Ovary (tissue), 9 donors: Measurements from ENCODE around the gene CCDC3. TPM values are rescaled to one million over a fixed set of nuclear protein-coding genes. Genes with fewer than 3 reads are reported as not detected.

Experiments
- DNase-seq, 5 donors: peaks; one replicate each; pipeline ENCODE4 v3.0.0-alpha.2; 2019 to 2020
- H3K27ac ChIP-seq, 2 donors: fragments of 200-600 bp; one replicate each; pipeline versions ENCODE4 v1.5.1 to v1.8.0; 2019 to 2022
- H3K27me3 ChIP-seq: fragments of 200-600 bp; one replicate; pipeline ENCODE4 v1.8.0; 2022
- H3K36me3 ChIP-seq: fragments of 200-600 bp; sonication (generic); one replicate; pipeline ENCODE4 v1.5.1; 2019
- H3K4me1 ChIP-seq: one replicate; pipeline ENCODE4 v1.8.1; 2013; ENCODE audit warnings: mild to moderate bottlenecking, moderate library complexity; ENCODE audit not compliant: insufficient read depth
- H3K4me3 ChIP-seq: fragments of 200-600 bp; sonication (generic); one replicate; pipeline ENCODE4 v1.5.1; 2017
- H3K9me3 ChIP-seq, 2 donors: fragments of 200-600 bp in 1 of 2; sonication (generic) in 1 of 2; one replicate each; pipeline versions ENCODE4 v1.5.1 to v1.8.1; 2013 to 2019; ENCODE audit warnings: mild to moderate bottlenecking in 1 of 2, moderate library complexity in 1 of 2
- CTCF ChIP-seq, 3 donors: fragments of 450-650 bp in 2 of 3; fragments of 200-600 bp in 1 of 3; IDR thresholded peaks; one replicate each; pipeline versions ENCODE4 v1.5.1 to v1.8.0; 2016 to 2022; ENCODE audit warnings: antibody characterized with exemption in 3 of 3, mild to moderate bottlenecking in 1 of 3
- EP300 ChIP-seq: sonication (generic); formaldehyde crosslinking; IDR thresholded peaks from one replicate; pipeline ENCODE4 v1.6.1; 2017; ENCODE audit warnings: antibody characterized with exemption
- POLR2A ChIP-seq: fragments of 450-650 bp; IDR thresholded peaks from one replicate; pipeline ENCODE4 v1.6.1; 2017; ENCODE audit warnings: antibody characterized with exemption, mild to moderate bottlenecking, moderate library complexity
- WGBS, 3 donors: extraction: QIAGEN DNeasy Blood & Tissue Kit in 1 of 3; methylation state at CpG; one replicate each; pipeline versions ENCODE4 v1.1.5 to v1.1.7; 2013 to 2017; 5-methylcytosine and 5-hydroxymethylcytosine counted together
- intact Hi-C, 4 donors: fragments of 100-400 bp; cut with DNase I; formaldehyde crosslinking; loops; one replicate each; pipeline versions ENCODE4 v1.11.0 to v1.15.1; 2022 to 2023
- polyA plus RNA-seq, 2 donors: library from polyadenylated mRNA; stranded (reverse); fragments of 200-250 nt in 1 of 2; fragments of 350-450 nt in 1 of 2; fragmentation: Illumina TruSeq in 1 of 2; extraction: RNeasy Lipid Tissue Mini Kit (QIAGEN cat#74804) in 1 of 2; gene quantifications; one replicate each; pipeline ENCODE4 v1.2.3, GENCODE V29; 2013 to 2014
- total RNA-seq, 7 donors: library from RNA; depleted of rRNA in 2 of 7; stranded (reverse); fragments of >200 nt in 2 of 7; fragmentation: NEBNext Ultra II Directional in 3 of 7; extraction: Animal tissue kit (Norgen Biotek cat#: 25700) in 3 of 7; gene quantifications; one replicate each; pipeline versions ENCODE4 v1.1.0 to v1.2.4, GENCODE V29; 2016 to 2023
- donor health status: DM: no; HTN: no; CAD: no; lungs with moderate emphysema.
- donor health status: DM: no; HTN: no; CAD: no.
- donor health status: Bipolar disorder and iron deficiency.
- donor health status: DM: yes; HTN: yes; CAD: no.
- donor health status: DM: no; HTN: no; CAD: no.
- donor health status: DM: yes; HTN: yes; CAD: no.

The CCDC3 gene
- total and polyA plus RNA-seq, 9 donors = 14.3 to 190 (median 53.7) TPM

GRCh38 chr10:12927896-12928295 is 73.6 kb downstream of the CCDC3 start:
- DNase-seq = no peak
- intact Hi-C loops = no loop called here
- Histone ChIP-seq H3K4me3 (no peak overlapping the region), H3K36me3 (no peaks in the 10 kb centered on the region), H3K4me1 (peaks cover 5% of the 10 kb centered on the region), H3K27me3 (no peaks in the 10 kb centered on the region), H3K27ac (no peak overlapping the region), H3K9me3 (no peaks in the 10 kb centered on the region)
- TF ChIP-seq CTCF (IDR thresholded peaks at IDR 0.05) = no peak
- no peak for TF ChIP-seq EP300
- WGBS, 3 donors = 90 to 100% (median 96%) methylated on average over 1 of the region's 1 CpG

GRCh38 chr10:12925845-12926244 is 75.7 kb downstream of the CCDC3 start:
- Histone ChIP-seq H3K27me3 (no peaks in the 10 kb centered on the region), H3K4me3 (no peak overlapping the region), H3K36me3 (no peaks in the 10 kb centered on the region), H3K9me3 (no peaks in the 10 kb centered on the region), H3K4me1 (peaks cover 16% of the 10 kb centered on the region), H3K27ac (no peak overlapping the region)
- TF ChIP-seq CTCF (IDR thresholded peaks at IDR 0.05) (no peak), POLR2A (no peak), EP300 (no peak)
- WGBS, 3 donors = 95 to 100% (median 100%) methylated on average over 1 of the region's 1 CpG
- DNase-seq = no peak
- intact Hi-C loops = no loop called here

- H3K27me3 ChIP-seq = no peaks in the 10 kb centered on the region
- intact Hi-C loops = no loop called here
- DNase-seq = no peak
- H3K36me3 ChIP-seq = no peaks in the 10 kb centered on the region
- peaks cover 16% of the 10 kb centered on the region for H3K4me1 ChIP-seq
- H3K27ac ChIP-seq = no peak overlapping the region
- no peaks in the 10 kb centered on the region for H3K9me3 ChIP-seq
- H3K4me3 ChIP-seq = no peak overlapping the region
- TF ChIP-seq EP300 = no peak
- TF ChIP-seq POLR2A = no peak
- TF ChIP-seq CTCF (IDR thresholded peaks at IDR 0.05) = no peak
- WGBS, 3 donors = 96 to 98% (median 96%) methylated on average over 5 of the region's 5 CpGs
Observed at GRCh38 chr10:12924911-12925310, 76.6 kb downstream of the CCDC3 start.

GRCh38 chr10:12922117-12922900 is 79.2 kb downstream of the CCDC3 start:
- peaks cover 16% of the 10 kb centered on the region for H3K4me1 ChIP-seq
- no peak for TF ChIP-seq POLR2A
- no peak for TF ChIP-seq CTCF (IDR thresholded peaks at IDR 0.05)
- TF ChIP-seq EP300 = no peak
- WGBS, 3 donors = 60 to 75% (median 74%) methylated on average over 13 of the region's 13 CpGs
- H3K4me3 ChIP-seq = no peak overlapping the region
- intact Hi-C loops = no loop called here
- H3K9me3 ChIP-seq = no peaks in the 10 kb centered on the region
- no peaks in the 10 kb centered on the region for H3K27me3 ChIP-seq
- no peak for DNase-seq
- no peak overlapping the region for H3K27ac ChIP-seq
- H3K36me3 ChIP-seq = no peaks in the 10 kb centered on the region
